Stomach smooth muscle (tissue), 2 donors: ENCODE measurements around the gene CNN2.

Source experiments
- H3K27ac ChIP-seq: one replicate; pipeline ENCODE4 v1.7.0; 2013; ENCODE audit warnings: mild to moderate bottlenecking, low read length, inconsistent platforms
- H3K27me3 ChIP-seq, 2 donors: one replicate each; pipeline ENCODE4 v1.7.0; 2013; ENCODE audit warnings: low read length in 2 of 2; ENCODE audit not compliant: insufficient read depth in 2 of 2, control insufficient read depth in 1 of 2
- H3K36me3 ChIP-seq, 2 donors: one replicate each; pipeline ENCODE4 v1.7.0; 2013; ENCODE audit warnings: low read length in 2 of 2; ENCODE audit not compliant: control insufficient read depth in 2 of 2, insufficient read depth in 2 of 2
- H3K4me1 ChIP-seq: one replicate; pipeline ENCODE4 v1.7.0; 2013; ENCODE audit warnings: low read length; ENCODE audit not compliant: control insufficient read depth, insufficient read depth
- H3K4me3 ChIP-seq, 2 donors: one replicate each; pipeline ENCODE4 v1.7.0; 2013; ENCODE audit warnings: low read length in 2 of 2
- H3K9ac ChIP-seq, 2 donors: one replicate each; pipeline ENCODE4 v1.7.0; 2013; ENCODE audit warnings: low read length in 2 of 2, mild to moderate bottlenecking in 1 of 2
- H3K9me3 ChIP-seq, 2 donors: one replicate each; pipeline ENCODE4 v1.7.0; 2013; ENCODE audit warnings: low read length in 2 of 2; ENCODE audit not compliant: control insufficient read depth in 2 of 2
- donor health status: healthy.
- donor health status: Pancreatic carcinoma.

The CNN2 gene

GRCh38 chr19:1032264-1032867 lies 6.0 kb downstream of the CNN2 start:
- peaks cover 19 to 20% of the 10 kb centered on the region in 2 donors for H3K36me3 ChIP-seq
- H3K27me3 ChIP-seq: no peaks in the 10 kb centered on the region
- no peaks in the 10 kb centered on the region for H3K9me3 ChIP-seq
- H3K4me1 ChIP-seq: peaks cover 22% of the 10 kb centered on the region
- no peak overlapping the region for H3K27ac ChIP-seq
- H3K4me3 ChIP-seq: no peak overlapping the region
- no peak overlapping the region for H3K9ac ChIP-seq

DNA sequence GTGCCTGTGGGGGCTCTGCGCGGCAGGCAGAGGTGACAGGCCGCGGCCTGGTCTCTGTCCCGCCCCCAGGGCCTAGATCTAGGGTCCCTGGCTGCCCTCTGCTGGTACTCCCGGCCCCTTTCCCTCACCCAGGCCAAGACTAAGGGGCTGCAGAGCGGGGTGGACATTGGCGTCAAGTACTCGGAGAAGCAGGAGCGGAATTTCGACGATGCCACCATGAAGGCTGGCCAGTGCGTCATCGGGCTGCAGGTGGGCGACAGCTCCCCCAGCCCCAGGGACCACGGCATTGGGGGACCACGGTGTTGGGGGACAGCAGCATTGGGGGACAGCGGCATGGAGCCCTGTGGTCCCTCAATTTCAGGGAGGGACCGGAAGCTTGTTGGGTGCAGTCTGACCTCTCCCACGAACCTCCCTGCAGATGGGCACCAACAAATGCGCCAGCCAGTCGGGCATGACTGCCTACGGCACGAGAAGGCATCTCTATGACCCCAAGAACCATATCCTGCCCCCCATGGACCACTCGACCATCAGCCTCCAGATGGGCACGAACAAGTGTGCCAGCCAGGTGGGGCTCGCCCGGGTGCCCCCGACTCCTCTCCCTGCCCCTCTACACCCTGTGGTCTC lies 9.7 kb downstream of the CNN2 start:
- Histone ChIP-seq H3K9me3 (no peaks in the 10 kb centered on the region), H3K36me3 (peaks cover 17 to 22% of the 10 kb centered on the region in 2 donors), H3K4me1 (peaks cover 24% of the 10 kb centered on the region), H3K27me3 (no peaks in the 10 kb centered on the region), H3K27ac (no peak overlapping the region), H3K9ac (no peak overlapping the region), H3K4me3 (no peak overlapping the region)

DNA sequence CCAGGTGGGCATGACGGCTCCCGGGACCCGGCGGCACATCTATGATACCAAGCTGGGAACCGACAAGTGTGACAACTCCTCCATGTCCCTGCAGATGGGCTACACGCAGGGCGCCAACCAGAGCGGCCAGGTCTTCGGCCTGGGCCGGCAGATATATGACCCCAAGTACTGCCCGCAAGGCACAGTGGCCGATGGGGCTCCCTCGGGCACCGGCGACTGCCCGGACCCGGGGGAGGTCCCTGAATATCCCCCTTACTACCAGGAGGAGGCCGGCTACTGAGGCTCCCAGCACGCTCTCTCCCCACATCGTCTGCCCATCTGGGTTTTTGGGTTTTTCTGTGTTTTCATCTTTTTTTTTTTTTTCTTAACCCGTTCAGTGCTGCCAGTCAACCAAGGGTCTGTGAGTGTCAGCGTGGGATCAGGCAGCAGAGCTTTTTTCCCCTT lies 11.2 kb downstream of the CNN2 start:
- H3K9me3 ChIP-seq: no peaks in the 10 kb centered on the region
- H3K27ac ChIP-seq: no peak overlapping the region
- peaks cover 0 to 3% of the 10 kb centered on the region in 2 donors for H3K27me3 ChIP-seq
- peaks cover 12 to 13% of the 10 kb centered on the region in 2 donors for H3K36me3 ChIP-seq
- H3K4me3 ChIP-seq: no peak overlapping the region
- peaks cover 30% of the 10 kb centered on the region for H3K4me1 ChIP-seq
- no peak overlapping the region for H3K9ac ChIP-seq

- Histone ChIP-seq H3K4me3 (peak overlapping the region in 1 of 2 donors; percentile 81), H3K27ac (peak overlapping the region; percentile 60), H3K9ac (no peak overlapping the region), H3K36me3 (peaks cover 7 to 9% of the 10 kb centered on the region in 2 donors), H3K9me3 (no peaks in the 10 kb centered on the region), H3K4me1 (peaks cover 32% of the 10 kb centered on the region), H3K27me3 (peaks cover 0 to 3% of the 10 kb centered on the region in 2 donors)
Observed at GRCh38 chr19:1038978-1039645, 12.7 kb downstream of the CNN2 start.

- H3K27ac ChIP-seq: peak within 1 kb of the TSS; percentile 60
Observed at GRCh38 chr19:1039646-1040475, 13.5 kb downstream of the CNN2 start, which contains the start of gene ABCA7. TSS of gene ABCA7 (plus strand) at chr19:1040107. CDS start at chr19:1041362, 1,255 bp downstream.

GRCh38 chr19:1040476-1041271 lies 14.3 kb downstream of the CNN2 start:
- peak overlapping the region; percentile 67 to 81 for H3K4me3 ChIP-seq
- H3K27me3 ChIP-seq: peaks cover 0 to 3% of the 10 kb centered on the region in 2 donors
- peaks cover 32% of the 10 kb centered on the region for H3K4me1 ChIP-seq
- H3K36me3 ChIP-seq: peaks cover 7% of the 10 kb centered on the region in 2 donors
- peak overlapping the region; percentile 24 to 36 for H3K9ac ChIP-seq
- H3K9me3 ChIP-seq: no peaks in the 10 kb centered on the region
- no peak overlapping the region for H3K27ac ChIP-seq

More at GRCh38 chr19:1039646-1040475, 13.5 kb downstream of the CNN2 start, which contains the start of gene ABCA7:
- H3K4me1 ChIP-seq: peaks cover 32% of the 10 kb centered on the region
- peak within 1 kb of the TSS; percentile 67 to 81 for H3K4me3 ChIP-seq
- H3K9ac ChIP-seq: peak within 1 kb of the TSS; percentile 24 to 36
- H3K9me3 ChIP-seq: no peaks in the 10 kb centered on the region
- peaks cover 0 to 3% of the 10 kb centered on the region in 2 donors for H3K27me3 ChIP-seq
- peaks cover 7 to 9% of the 10 kb centered on the region in 2 donors for H3K36me3 ChIP-seq

- Histone ChIP-seq H3K27ac (no peak overlapping the region), H3K4me3 (peak overlapping the region; percentile 67 to 81), H3K4me1 (peaks cover 32% of the 10 kb centered on the region), H3K36me3 (peaks cover under 1 to 4% of the 10 kb centered on the region in 2 donors), H3K9ac (peak overlapping the region; percentile 4 to 21), H3K27me3 (peaks cover 0 to 3% of the 10 kb centered on the region in 2 donors), H3K9me3 (no peaks in the 10 kb centered on the region)
Observed at GRCh38 chr19:1041272-1041834, 14.9 kb downstream of the CNN2 start.

GRCh38 chr19:1041835-1042685 lies 15.7 kb downstream of the CNN2 start:
- no peaks in the 10 kb centered on the region for H3K9me3 ChIP-seq
- peaks cover 0 to 3% of the 10 kb centered on the region in 2 donors for H3K27me3 ChIP-seq
- peaks cover 32% of the 10 kb centered on the region for H3K4me1 ChIP-seq
- peaks cover 0 to 3% of the 10 kb centered on the region in 2 donors for H3K36me3 ChIP-seq
- H3K9ac ChIP-seq: no peak overlapping the region
- peak overlapping the region in 1 of 2 donors; percentile 81 for H3K4me3 ChIP-seq
- H3K27ac ChIP-seq: no peak overlapping the region
